Esophagus squamous epithelium (tissue), 4 donors: ENCODE results near the gene VKORC1L1.

Experiments
- CTCF ChIP-seq, 6 experiments: fragments of 450-650 bp in 4 of 6; fragments of 200-600 bp in 2 of 6; sonication (generic) in 2 of 6; IDR thresholded peaks; one replicate each; pipeline ENCODE4 v1.5.1; 2016 to 2019; ENCODE audit warnings: antibody characterized with exemption in 6 of 6, mild to moderate bottlenecking in 4 of 6, moderate library complexity in 4 of 6
- POLR2A ChIP-seq, 4 donors: fragments of 450-650 bp; IDR thresholded peaks; one replicate each; pipeline ENCODE4 v1.6.1; 2017; ENCODE audit warnings: antibody characterized with exemption in 4 of 4, mild to moderate bottlenecking in 4 of 4, moderate library complexity in 3 of 4

GRCh38 chr7:65832281-65832680 lies 40.6 kb upstream of the VKORC1L1 start:
- TF ChIP-seq CTCF (IDR thresholded peaks at IDR 0.05) (no peak), POLR2A (IDR thresholded peaks at IDR 0.05) (no peak)
